HG02623 (cell line): ENCODE results near the gene PLCG2.
A peak's percentile ranks its signal among the peaks of the same experiment; 100 is the strongest.
"Not testable (repeated sequence)": the region's sequence is repeated elsewhere in the genome, so short reads cannot be mapped to it uniquely, and the experiment has no call there.

Experiments used
- ATAC-seq: cut with Tn5 transposase; IDR thresholded peaks from one replicate; pipeline ENCODE4 v1.9.1; 2021; ENCODE audit warnings: moderate library complexity; ENCODE audit not compliant: unreplicated experiment

The PLCG2 gene

DNA sequence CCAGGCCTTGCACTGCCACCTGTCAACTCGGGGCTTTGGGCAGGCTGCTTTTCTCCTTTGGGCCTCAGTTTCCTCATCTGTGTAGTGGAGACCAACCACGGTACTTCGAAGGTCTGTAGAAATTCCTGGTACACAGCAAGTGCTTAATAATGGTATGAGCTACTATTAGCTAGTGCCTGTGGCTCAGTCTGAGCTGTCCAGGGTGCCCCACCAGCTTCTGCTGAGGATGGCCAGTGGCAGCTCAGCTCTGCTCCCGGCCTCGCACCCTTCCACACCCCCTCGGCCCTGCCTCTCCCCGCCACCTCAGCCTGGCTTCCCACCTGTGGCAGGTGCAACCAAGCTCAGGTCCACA lies 26.2 kb upstream of the PLCG2 start:
- no peak for ATAC-seq

- ATAC-seq: no peak
These were observed 24.2 kb upstream of the PLCG2 start for GRCh38 chr16:81754858-81755257.

GRCh38 chr16:81755915-81756614 lies 23.0 kb upstream of the PLCG2 start:
- no peak for ATAC-seq

GRCh38 chr16:81756615-81757356 lies 22.3 kb upstream of the PLCG2 start:
- ATAC-seq: no peak

DNA sequence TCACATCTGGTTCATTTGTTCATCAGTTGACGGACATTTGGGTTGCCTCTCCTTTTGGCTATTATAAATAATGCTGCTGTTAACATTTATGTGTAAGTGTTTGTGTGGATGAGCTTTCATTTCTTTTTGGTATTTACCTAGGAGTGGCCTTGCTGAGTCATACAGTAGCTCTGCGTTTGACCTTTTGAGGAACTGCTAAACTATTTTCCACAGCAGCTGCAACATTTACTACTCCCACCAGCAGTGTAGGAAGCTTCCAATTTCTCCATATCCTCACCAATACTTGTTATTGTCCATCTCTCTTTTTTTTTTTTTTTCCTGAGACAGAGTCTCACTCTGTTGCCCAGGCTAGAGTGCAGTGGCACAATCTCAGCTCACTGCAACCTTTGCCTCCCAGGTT lies 20.7 kb upstream of the PLCG2 start:
- ATAC-seq: no peak

DNA sequence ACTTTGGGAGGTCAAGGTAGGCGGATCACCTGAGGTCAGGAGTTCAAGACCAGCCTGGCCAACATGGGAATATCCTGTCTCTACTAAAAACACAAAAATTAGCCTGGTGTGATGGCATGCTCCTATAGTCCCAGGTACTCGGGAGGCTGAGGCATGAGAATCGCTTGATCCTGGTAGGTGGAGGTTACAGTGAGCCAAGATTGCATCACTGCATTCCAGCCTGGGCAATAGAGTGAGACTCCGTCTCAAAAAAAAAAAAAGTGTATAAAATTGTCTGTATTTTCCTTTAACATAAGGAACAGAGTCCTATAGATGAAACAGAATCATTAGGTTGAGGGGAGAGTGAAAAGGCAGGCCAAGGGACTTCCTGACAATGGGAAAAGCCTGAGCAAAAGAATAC lies 16.8 kb upstream of the PLCG2 start:
- not testable (repeated sequence) for ATAC-seq

DNA sequence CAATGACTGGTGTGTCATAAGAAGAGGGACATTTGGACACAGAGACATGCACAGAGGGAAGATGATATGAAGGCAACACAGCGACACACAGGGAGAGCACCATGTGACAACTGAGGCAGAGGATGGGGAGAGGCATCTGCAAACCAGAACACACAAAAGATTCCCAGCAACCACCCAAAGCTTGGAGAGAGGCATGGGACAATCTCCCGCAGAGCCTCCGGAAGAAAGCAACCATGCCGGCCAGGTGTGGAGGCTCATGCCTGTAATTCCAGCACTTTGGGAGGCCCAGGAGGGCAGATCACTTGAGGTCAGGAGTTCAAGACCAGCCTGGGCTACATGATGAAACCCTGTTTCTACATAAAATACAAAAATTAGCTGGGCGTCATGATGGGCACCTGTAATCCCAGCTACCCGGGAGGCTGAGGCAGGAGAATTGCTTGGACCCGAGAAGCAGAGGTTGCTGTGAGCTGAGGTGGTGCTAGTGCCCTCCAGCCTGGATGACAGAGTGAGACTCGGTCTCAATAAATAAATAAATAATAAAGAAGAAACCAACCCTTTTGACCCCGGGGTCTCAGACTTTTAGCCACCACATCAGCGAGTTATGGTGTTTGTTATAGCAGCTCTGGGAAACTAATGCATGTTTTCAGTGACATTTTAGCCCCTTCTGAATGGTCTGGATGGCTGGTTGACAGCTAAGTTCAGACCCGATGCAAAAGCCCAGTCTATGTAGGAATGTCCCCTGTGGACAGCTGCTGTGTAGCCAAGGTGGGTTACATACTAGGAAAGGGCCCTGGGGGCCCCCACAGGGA lies 13.8 kb upstream of the PLCG2 start:
- ATAC-seq: no peak

DNA sequence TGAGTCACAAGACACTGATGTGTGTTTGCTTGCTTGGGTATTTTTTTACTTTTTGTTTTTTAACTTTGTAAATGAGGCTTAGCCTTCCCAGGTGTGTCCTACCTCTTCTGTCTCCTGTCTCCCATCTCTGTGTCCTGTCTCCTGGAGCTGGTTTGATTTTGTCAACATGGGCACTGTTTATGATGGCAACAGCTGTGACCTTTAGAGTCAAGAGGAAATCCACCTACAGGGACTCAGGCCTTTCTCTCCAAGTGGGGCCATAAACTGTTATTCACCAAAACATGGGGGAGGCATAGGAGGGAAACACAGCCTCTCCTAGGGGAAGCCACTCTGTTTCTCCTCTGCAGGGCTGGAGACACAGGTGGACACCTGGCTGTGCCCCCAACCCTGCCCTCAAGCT lies 13.1 kb upstream of the PLCG2 start:
- no peak for ATAC-seq

GRCh38 chr16:81767987-81768592 lies 11.0 kb upstream of the PLCG2 start:
- no peak for ATAC-seq

DNA sequence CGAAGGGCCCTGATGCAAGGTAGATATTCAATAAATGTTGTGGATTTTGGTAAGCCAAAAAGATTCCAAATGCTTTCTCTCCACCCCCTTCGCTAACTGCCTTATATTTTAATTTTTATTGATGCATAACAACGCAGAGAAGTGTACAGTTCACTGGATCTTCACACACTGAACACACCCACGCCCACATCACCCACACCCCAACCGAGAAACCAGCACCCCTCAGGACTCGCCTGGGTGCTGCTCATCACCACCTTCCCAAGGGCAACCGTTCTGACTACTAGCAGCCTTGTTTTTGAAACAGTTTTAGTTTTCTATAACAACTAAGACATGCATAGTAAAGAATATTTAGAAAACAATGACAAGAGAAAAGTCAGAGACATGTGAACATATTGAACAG lies 9.1 kb upstream of the PLCG2 start:
- ATAC-seq: no peak

- ATAC-seq: no peak
These were observed 4.7 kb upstream of the PLCG2 start for GRCh38 chr16:81774348-81774747.

DNA sequence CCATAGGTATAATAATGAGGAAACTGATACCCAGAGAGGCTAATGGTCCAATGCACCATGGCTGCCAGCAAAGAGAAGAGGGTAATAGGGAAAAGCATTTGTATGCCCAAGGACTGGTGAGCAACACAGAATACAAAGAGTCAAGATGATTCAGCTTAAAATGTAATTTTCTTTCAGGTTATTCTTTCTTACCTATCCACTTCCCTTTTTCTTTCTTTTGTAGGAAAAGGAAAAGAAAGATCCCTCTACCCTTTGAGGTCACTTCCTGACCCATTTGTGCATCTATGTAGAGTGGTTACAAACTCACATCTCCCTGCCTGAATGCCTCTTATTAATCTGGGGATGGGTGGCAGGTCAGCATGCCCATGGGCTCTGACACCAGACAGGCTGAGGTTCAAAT lies 3.5 kb upstream of the PLCG2 start:
- ATAC-seq: no peak

DNA sequence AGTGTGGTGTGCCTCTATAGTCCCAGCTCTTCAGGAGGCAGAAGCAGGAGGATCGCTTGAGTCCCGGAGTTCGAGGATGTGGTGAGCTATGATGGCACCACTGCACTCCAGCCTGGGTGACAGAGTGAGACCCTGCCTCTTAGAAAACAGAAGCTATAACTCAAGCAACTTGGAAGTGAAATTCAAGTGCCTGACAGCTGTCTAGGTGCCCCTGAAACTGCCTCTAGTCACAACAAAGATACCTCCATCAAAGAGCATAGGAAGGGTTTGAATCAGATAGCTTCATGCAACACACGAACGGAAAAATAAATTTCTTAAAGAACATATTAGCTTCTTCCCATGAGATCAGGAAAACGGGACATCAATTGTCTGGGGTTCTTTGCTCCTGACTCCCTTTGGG lies 860 bp upstream of the PLCG2 start:
- ATAC-seq: no peak

GRCh38 chr16:81779536-81780320 lies 637 bp downstream of the PLCG2 start:
- peak; percentile 9 for ATAC-seq

DNA sequence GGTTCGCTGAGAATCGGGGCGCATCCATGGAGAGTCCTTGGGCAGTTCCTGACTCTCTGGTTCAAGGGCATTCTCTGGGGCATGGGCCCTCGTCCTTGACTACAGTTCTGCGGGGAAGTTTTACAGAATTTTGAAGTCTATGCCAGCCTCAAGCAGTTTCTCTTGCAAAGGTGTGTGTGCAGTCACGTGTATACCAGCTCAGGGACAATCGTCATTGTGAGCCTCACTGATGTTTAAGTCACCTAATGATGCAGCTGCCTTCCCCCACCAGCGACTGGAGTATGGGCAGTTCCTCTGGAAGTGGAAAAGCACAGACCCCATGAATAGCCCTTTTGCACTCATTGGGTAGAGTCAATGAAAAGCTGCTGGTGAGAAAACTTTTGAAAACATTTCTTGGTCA lies 1.3 kb downstream of the PLCG2 start:
- no peak for ATAC-seq

GRCh38 chr16:81782236-81782635 lies 3.1 kb downstream of the PLCG2 start:
- ATAC-seq: no peak

- ATAC-seq: no peak
These were observed 5.1 kb downstream of the PLCG2 start for GRCh38 chr16:81784072-81784795.

GRCh38 chr16:81785138-81785924 lies 6.2 kb downstream of the PLCG2 start:
- no peak for ATAC-seq

DNA sequence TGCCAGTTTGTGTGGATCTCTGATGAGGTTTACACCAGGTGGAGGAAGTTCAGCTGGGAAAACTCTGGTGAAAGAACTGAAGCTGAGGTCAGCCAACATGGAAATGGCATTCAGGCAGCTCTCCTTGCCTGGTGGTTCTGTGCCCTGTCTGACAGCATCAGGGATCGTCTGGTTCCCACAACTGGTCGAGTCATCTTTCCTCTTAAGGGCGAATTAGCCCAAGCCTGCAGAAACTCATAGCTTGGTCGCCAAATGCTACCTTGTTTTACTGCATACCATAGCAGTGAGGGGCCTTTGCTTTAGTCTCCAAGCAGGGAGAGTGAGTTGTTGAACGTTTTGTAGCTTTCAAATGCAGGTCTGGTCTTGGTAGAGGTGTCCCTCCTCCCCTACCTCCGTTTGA lies 7.2 kb downstream of the PLCG2 start:
- no peak for ATAC-seq
